ENCODE measurements around the gene MYH14. TPM values are rescaled to one million over a fixed set of nuclear protein-coding genes. Genes with fewer than 3 reads are reported as not detected.

The MYH14 gene
- total RNA-seq, 2 donors from 2014 or later: 2.6 to 11.1 TPM

DNA sequence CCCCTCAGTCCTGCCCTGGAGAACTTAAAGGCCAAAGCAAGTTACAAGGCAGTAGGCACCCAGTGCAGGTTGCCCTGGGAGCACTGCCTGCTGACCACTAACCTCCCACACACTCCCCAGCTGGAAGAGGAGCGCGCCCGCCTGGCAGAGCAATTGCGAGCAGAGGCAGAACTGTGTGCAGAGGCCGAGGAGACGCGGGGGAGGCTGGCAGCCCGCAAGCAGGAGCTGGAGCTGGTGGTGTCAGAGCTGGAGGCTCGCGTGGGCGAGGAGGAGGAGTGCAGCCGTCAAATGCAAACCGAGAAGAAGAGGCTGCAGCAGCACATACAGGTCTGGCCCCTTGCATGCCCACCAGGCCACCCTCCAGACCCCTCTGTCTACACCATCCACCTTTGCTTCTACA is 64.6 kb downstream of the MYH14 start:
- no peaks in the 10 kb centered on the region for H3K4me1 ChIP-seq (ENCODE audit: control insufficient read depth in 1 of 2, low read depth in 2 of 2)
- H3K4me3 ChIP-seq: no peak overlapping the region
- H3K9me3 ChIP-seq: no peaks in the 10 kb centered on the region
- no peaks in the 10 kb centered on the region for H3K27me3 ChIP-seq (replicated peaks; ENCODE audit: insufficient read depth)
- ATAC-seq (ENCODE audit: insufficient number of reproducible peaks, low FRiP score, low read depth) (no peak), DNase-seq (ENCODE audit: low spot score) (no peak)
- H3K36me3 ChIP-seq: no peaks in the 10 kb centered on the region
- no peak for TF ChIP-seq CTCF (IDR thresholded peaks at IDR 0.05)
- no peak overlapping the region for H3K27ac ChIP-seq

DNA sequence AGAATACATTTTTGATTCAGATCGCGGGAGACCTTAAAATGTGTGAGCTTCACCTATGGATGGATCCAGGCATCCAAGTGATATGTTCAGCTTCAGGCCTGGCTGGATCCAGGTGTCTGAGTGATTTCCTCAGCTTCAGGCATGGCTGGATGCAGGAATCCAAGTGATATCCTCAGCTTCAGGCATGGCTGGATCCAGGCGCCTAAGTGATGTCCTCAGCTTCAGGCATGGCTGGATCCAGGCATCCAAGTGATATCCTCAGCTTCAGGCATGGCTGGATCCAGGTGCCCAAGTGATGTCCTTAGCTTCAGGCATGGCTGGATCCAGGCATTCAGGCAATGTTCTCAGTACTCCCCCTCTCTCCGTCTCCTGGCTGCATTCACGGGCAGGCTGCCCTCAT is 65.1 kb downstream of the MYH14 start:
- H3K36me3 ChIP-seq: no peaks in the 10 kb centered on the region
- H3K9me3 ChIP-seq: no peaks in the 10 kb centered on the region
- no peak overlapping the region for H3K27ac ChIP-seq
- TF ChIP-seq CTCF (IDR thresholded peaks at IDR 0.05): no peak
- ATAC-seq (ENCODE audit: insufficient number of reproducible peaks, low FRiP score, low read depth): no peak
- H3K4me3 ChIP-seq: no peak overlapping the region
- H3K27me3 ChIP-seq (replicated peaks; ENCODE audit: insufficient read depth): no peaks in the 10 kb centered on the region
- DNase-seq (ENCODE audit: low spot score): no peak
- H3K4me1 ChIP-seq (ENCODE audit: control insufficient read depth in 1 of 2, low read depth in 2 of 2): no peaks in the 10 kb centered on the region

- Histone ChIP-seq H3K27ac (no peak overlapping the region), H3K36me3 (no peaks in the 10 kb centered on the region), H3K27me3 (replicated peaks; ENCODE audit: insufficient read depth) (no peaks in the 10 kb centered on the region), H3K9me3 (no peaks in the 10 kb centered on the region), H3K4me3 (no peak overlapping the region), H3K4me1 (ENCODE audit: control insufficient read depth in 1 of 2, low read depth in 2 of 2) (no peaks in the 10 kb centered on the region)
- DNase-seq (ENCODE audit: low spot score) (no peak), ATAC-seq (ENCODE audit: insufficient number of reproducible peaks, low FRiP score, low read depth) (no peak)
- no peak for TF ChIP-seq CTCF (IDR thresholded peaks at IDR 0.05)
Measured at GRCh38 chr19:50269653-50270052, 66.2 kb downstream of the MYH14 start.

DNA sequence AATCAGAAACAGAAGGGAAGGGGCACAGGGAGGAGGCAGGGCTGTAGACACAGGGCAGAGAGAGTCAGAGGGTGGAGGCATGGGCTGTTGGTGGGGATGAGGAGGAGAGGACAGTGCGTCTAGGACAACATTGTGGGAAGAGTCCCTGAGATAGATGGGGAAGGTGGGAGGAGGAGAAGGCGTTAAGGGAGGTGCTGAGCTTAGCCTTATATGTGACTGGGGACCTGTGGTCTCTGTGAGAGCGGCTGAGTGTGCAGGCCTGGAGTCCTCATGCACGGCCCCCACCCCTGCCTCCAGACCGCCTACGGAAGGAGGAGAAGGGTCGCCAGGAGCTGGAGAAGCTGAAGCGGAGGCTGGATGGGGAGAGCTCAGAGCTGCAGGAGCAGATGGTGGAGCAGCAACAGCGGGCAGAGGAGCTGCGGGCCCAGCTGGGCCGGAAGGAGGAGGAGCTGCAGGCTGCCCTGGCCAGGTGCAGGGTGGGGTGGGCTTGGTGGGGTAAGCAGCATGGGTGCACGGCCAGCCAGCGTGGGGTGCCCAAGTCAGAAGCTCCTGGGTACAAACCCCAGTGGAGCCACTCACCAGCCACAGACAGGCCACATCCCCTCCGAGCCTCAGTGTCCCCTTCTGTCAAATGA is 69.0 kb downstream of the MYH14 start:
- Histone ChIP-seq H3K27me3 (replicated peaks; ENCODE audit: insufficient read depth) (no peaks in the 10 kb centered on the region), H3K4me3 (no peak overlapping the region), H3K4me1 (ENCODE audit: control insufficient read depth in 1 of 2, low read depth in 2 of 2) (no peaks in the 10 kb centered on the region), H3K36me3 (peaks cover 8% of the 10 kb centered on the region), H3K27ac (no peak overlapping the region), H3K9me3 (no peaks in the 10 kb centered on the region)
- DNase-seq (ENCODE audit: low spot score): no peak
- TF ChIP-seq CTCF (IDR thresholded peaks at IDR 0.05): no peak
- ATAC-seq (ENCODE audit: insufficient number of reproducible peaks, low FRiP score, low read depth): no peak

GRCh38 chr19:50273821-50274220 is 70.4 kb downstream of the MYH14 start:
- no peaks in the 10 kb centered on the region for H3K4me1 ChIP-seq (ENCODE audit: control insufficient read depth in 1 of 2, low read depth in 2 of 2)
- TF ChIP-seq CTCF (IDR thresholded peaks at IDR 0.05): no peak
- no peaks in the 10 kb centered on the region for H3K9me3 ChIP-seq
- no peak overlapping the region for H3K4me3 ChIP-seq
- H3K36me3 ChIP-seq: peaks cover 8% of the 10 kb centered on the region
- no peak overlapping the region for H3K27ac ChIP-seq
- no peak for ATAC-seq (ENCODE audit: insufficient number of reproducible peaks, low FRiP score, low read depth)
- DNase-seq (ENCODE audit: low spot score): no peak
- H3K27me3 ChIP-seq (replicated peaks; ENCODE audit: insufficient read depth): no peaks in the 10 kb centered on the region
